Measurements from ENCODE around the gene ADCY7. TPM values are rescaled to one million over a fixed set of nuclear protein-coding genes. Genes with fewer than 3 reads are reported as not detected.

The ADCY7 gene
- total and polyA plus RNA-seq, 9 of the 15 experiments (the other 6 are each of a cell fraction or from before 2014, with no cell fraction given), result 2.3 to 108 (median 28.6) TPM

DNA sequence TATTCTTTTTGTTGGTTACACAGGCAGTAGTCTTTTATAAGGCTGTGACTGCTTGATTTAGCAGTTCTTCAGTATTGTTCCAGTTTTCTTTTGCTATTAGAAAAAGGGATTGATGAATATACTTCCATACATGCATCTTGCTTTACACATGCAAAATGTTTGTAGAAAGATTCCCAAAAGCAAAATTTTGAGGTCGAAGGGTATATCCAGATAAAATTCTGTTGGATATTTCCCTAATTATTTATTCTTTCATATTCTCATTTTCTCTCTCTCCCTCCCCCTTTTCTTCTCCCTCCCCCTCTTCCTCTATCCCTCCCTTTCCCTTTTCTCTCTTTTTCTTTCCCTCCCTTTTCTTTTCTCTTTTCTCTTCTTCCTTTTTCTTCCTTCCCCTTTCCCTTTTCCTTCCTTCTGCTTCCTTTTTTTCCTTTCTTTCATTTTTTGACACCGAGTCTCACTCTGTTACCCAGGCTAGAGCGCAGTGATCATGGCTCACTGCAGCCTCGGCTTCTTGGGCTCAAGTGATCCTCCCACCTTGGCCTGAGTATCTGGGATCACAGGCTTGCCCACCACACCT, 46.9 kb upstream of the ADCY7 start:
- intact Hi-C loops (cut with micrococcal nuclease), result no loop called here
- TF ChIP-seq, protein P1, sequence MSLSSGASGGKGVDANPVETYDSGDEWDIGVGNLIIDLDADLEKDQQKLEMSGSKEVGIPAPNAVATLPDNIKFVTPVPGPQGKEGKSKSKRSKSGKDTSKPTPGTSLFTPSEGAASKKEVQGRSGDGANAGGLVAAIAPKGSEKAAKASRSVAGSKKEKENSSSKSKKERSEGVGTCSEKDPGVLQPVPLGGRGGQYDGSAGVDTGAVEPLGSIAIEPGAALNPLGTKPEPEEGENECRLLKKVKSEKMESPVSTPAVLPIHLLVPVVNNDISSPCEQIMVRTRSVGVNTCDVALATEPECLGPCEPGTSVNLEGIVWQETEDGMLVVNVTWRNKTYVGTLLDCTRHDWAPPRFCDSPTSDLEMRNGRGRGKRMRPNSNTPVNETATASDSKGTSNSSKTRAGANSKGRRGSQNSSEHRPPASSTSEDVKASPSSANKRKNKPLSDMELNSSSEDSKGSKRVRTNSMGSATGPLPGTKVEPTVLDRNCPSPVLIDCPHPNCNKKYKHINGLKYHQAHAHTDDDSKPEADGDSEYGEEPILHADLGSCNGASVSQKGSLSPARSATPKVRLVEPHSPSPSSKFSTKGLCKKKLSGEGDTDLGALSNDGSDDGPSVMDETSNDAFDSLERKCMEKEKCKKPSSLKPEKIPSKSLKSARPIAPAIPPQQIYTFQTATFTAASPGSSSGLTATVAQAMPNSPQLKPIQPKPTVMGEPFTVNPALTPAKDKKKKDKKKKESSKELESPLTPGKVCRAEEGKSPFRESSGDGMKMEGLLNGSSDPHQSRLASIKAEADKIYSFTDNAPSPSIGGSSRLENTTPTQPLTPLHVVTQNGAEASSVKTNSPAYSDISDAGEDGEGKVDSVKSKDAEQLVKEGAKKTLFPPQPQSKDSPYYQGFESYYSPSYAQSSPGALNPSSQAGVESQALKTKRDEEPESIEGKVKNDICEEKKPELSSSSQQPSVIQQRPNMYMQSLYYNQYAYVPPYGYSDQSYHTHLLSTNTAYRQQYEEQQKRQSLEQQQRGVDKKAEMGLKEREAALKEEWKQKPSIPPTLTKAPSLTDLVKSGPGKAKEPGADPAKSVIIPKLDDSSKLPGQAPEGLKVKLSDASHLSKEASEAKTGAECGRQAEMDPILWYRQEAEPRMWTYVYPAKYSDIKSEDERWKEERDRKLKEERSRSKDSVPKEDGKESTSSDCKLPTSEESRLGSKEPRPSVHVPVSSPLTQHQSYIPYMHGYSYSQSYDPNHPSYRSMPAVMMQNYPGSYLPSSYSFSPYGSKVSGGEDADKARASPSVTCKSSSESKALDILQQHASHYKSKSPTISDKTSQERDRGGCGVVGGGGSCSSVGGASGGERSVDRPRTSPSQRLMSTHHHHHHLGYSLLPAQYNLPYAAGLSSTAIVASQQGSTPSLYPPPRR (CRISPR knock-in tag; IDR thresholded peaks at IDR 0.05; ENCODE audit: borderline replicate concordance), result no peak
- TF ChIP-seq GTF2E2 (tag; IDR thresholded peaks at IDR 0.05), result no peak
- no peak for TF ChIP-seq ERF (CRISPR knock-in tag; IDR thresholded peaks at IDR 0.05)
- no peak for TF ChIP-seq MTA3 (IDR thresholded peaks at IDR 0.05; ENCODE audit: borderline replicate concordance)
- peak; percentile 82 for TF ChIP-seq PCBP2 (IDR thresholded peaks at IDR 0.05; ENCODE audit: low read depth, low read length, poor library complexity, severe bottlenecking)
- TF ChIP-seq, protein P2, sequence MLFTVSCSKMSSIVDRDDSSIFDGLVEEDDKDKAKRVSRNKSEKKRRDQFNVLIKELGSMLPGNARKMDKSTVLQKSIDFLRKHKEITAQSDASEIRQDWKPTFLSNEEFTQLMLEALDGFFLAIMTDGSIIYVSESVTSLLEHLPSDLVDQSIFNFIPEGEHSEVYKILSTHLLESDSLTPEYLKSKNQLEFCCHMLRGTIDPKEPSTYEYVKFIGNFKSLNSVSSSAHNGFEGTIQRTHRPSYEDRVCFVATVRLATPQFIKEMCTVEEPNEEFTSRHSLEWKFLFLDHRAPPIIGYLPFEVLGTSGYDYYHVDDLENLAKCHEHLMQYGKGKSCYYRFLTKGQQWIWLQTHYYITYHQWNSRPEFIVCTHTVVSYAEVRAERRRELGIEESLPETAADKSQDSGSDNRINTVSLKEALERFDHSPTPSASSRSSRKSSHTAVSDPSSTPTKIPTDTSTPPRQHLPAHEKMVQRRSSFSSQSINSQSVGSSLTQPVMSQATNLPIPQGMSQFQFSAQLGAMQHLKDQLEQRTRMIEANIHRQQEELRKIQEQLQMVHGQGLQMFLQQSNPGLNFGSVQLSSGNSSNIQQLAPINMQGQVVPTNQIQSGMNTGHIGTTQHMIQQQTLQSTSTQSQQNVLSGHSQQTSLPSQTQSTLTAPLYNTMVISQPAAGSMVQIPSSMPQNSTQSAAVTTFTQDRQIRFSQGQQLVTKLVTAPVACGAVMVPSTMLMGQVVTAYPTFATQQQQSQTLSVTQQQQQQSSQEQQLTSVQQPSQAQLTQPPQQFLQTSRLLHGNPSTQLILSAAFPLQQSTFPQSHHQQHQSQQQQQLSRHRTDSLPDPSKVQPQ (CRISPR knock-in tag; IDR thresholded peaks at IDR 0.05; ENCODE audit: borderline replicate concordance), result no peak
- no peak for TF ChIP-seq ZFPM2 (CRISPR knock-in tag; IDR thresholded peaks at IDR 0.05)
- peak; percentile 40 for TF ChIP-seq HNRNPK (IDR thresholded peaks at IDR 0.05; ENCODE audit: low read depth, low read length, poor library complexity, severe bottlenecking)
- TF ChIP-seq L3MBTL2 (IDR thresholded peaks at IDR 0.05), result no peak

More for the DNA sequence above, 46.9 kb upstream of the ADCY7 start:
- Histone ChIP-seq H3K27ac (ENCODE audit: extremely low read depth, low read depth, low read length) (no peak overlapping the region), H3K9me1 (ENCODE audit: control insufficient read depth, insufficient read depth, low read length) (no peaks in the 10 kb centered on the region), H3K4me2 (ENCODE audit: insufficient read depth, low read length) (no peak overlapping the region), H3K4me1 (replicated peaks in 1 of 2; ENCODE audit: control insufficient read depth in 2 of 2, insufficient read depth in 2 of 2, low read length in 2 of 2) (no peaks in the 10 kb centered on the region), H3K79me2 (ENCODE audit: control insufficient read depth, insufficient read depth, low read length) (no peaks in the 10 kb centered on the region), H3K9ac (ENCODE audit: insufficient read depth in 1 of 2, low read depth in 2 of 2, low read length in 2 of 2) (no peak overlapping the region), H3K9me3 (replicated peaks; ENCODE audit: control insufficient read depth, insufficient read depth, low read depth, low read length) (no peaks in the 10 kb centered on the region), H3K36me3 (ENCODE audit: control insufficient read depth, insufficient read depth, low read length) (peaks cover 61% of the 10 kb centered on the region; the same call in 2 of the 3 replicates), H3K4me3 (no peak overlapping the region), H4K20me1 (replicated peaks; ENCODE audit: control insufficient read depth, insufficient read depth, low read length) (no peaks in the 10 kb centered on the region), H3K27me3 (ENCODE audit: control insufficient read depth in 2 of 2, insufficient read depth in 2 of 2, low read length in 2 of 2) (no peaks in the 10 kb centered on the region), H2AFZ (ENCODE audit: low read depth, low read length) (no peak overlapping the region)
- no peak for FAIRE-seq
- 78% methylated on average over 3 of the region's 4 CpGs for WGBS (ENCODE audit: insufficient coverage, low coverage, missing lambda C conversion rate)
- no TSS peak for BruUV-seq (replicated peaks)
- in situ Hi-C loops (cut with MboI), result loop anchor here (10.0 to 25.0 kb wide), 2 partner anchors 135 to 293 kb away; no protein-coding TSS in a partner anchor
- no peak for ATAC-seq
- no peak for DNase-seq (ENCODE audit: extremely low read depth in 1 of 4, low spot score in 3 of 4)
- ChIA-PET CTCF (ENCODE audit: low intra/inter-chr PET ratio) (no interaction called here), POLR2A (no interaction called here)
